H1 (cell line): ENCODE results near the gene BOLA1. TPM values are rescaled to one million over a fixed set of nuclear protein-coding genes. Genes with fewer than 3 reads are reported as not detected.

Source experiments
- CTCF ChIA-PET: fragments of 300-600 bp; sonication (Branson Sonifier 250); formaldehyde crosslinking; loops from one replicate; lab custom pipeline; 2021; ENCODE audit not compliant: partially characterized antibody; lab: Charles Lee
- POLR2A ChIA-PET: fragments of 300-600 bp; sonication (Branson Sonifier 250); formaldehyde crosslinking; loops from one replicate; lab custom pipeline; 2021; ENCODE audit warnings: inconsistent platforms; ENCODE audit not compliant: partially characterized antibody; lab: Charles Lee
- DNase-seq, 2 experiments: peaks; one replicate each; pipeline versions ENCODE4 v3.0.0 to v3.0.0-alpha.2; 2010 to 2022; ENCODE audit warnings: low spot score in 2 of 2, low read depth in 1 of 2, mixed read lengths in 1 of 2
- FAIRE-seq: peaks from 2 replicates; lab custom pipeline; 2011; peaks lifted over from hg19 to GRCh38; lab: Jason Lieb, UNC
- H2AFZ ChIP-seq: 2 replicates; pipeline ENCODE4 v1.8.1; 2012; ENCODE audit warnings: low read length, inconsistent platforms
- H2AK5ac ChIP-seq: 2 replicates; pipeline ENCODE4 v1.6.1; 2013; ENCODE audit warnings: low read depth, low read length
- H2BK120ac ChIP-seq: replicated peaks from 2 replicates; pipeline ENCODE3; 2013; ENCODE audit warnings: low read depth, low read length, inconsistent platforms
- H2BK12ac ChIP-seq: 2 replicates; pipeline ENCODE4 v1.6.1; 2013; ENCODE audit warnings: low read depth, low read length
- H2BK15ac ChIP-seq: 2 replicates; pipeline ENCODE4 v1.6.1; 2013; ENCODE audit warnings: low read length
- H2BK20ac ChIP-seq: 2 replicates; pipeline ENCODE4 v1.6.1; 2013; ENCODE audit warnings: low read length
- H2BK5ac ChIP-seq: 2 replicates; pipeline ENCODE4 v1.6.1; 2013; ENCODE audit warnings: low read depth, low read length
- H3K14ac ChIP-seq: 2 replicates; pipeline ENCODE4 v1.6.1; 2013; ENCODE audit warnings: inconsistent platforms; ENCODE audit not compliant: insufficient read length
- H3K18ac ChIP-seq: 2 replicates; pipeline ENCODE4 v1.6.1; 2013; ENCODE audit warnings: low read length; ENCODE audit errors: extremely low read depth
- H3K23ac ChIP-seq: 2 replicates; pipeline ENCODE4 v1.6.1; 2013; ENCODE audit warnings: inconsistent platforms; ENCODE audit not compliant: insufficient read length
- H3K23me2 ChIP-seq: 2 replicates; pipeline ENCODE4 v1.6.1; 2013; ENCODE audit warnings: low read depth, low read length
- H3K27ac ChIP-seq: 2 replicates; pipeline ENCODE4 v1.6.1; 2011; ENCODE audit warnings: low read depth, low read length, inconsistent platforms
- H3K27me3 ChIP-seq, 4 experiments: replicated peaks in 1 of 4; 1 replicate in 1 of 4; 2 replicates in 3 of 4; pipeline versions ENCODE4 v1.6.1 to v1.8.1; 2011 to 2013; ENCODE audit warnings: low read length in 3 of 4, mild to moderate bottlenecking in 3 of 4, inconsistent platforms in 2 of 4, mixed read lengths in 2 of 4, moderate library complexity in 1 of 4; ENCODE audit not compliant: control insufficient read depth in 3 of 4, insufficient read depth in 3 of 4; ENCODE audit errors: extremely low read depth in 1 of 4
- H3K36me3 ChIP-seq, 4 experiments: 2 replicates each; pipeline versions ENCODE4 v1.6.1 to v1.8.1; 2011 to 2013; ENCODE audit warnings: mild to moderate bottlenecking in 4 of 4, low read length in 3 of 4, moderate library complexity in 2 of 4, control low read depth in 1 of 4, inconsistent platforms in 1 of 4; ENCODE audit not compliant: insufficient read depth in 4 of 4, control insufficient read depth in 2 of 4
- H3K4ac ChIP-seq: replicated peaks from 2 replicates; pipeline ENCODE3; 2013; ENCODE audit warnings: low read length, low read depth, mixed read lengths, inconsistent platforms; ENCODE audit not compliant: insufficient read length
- H3K4me1 ChIP-seq, 4 experiments: replicated peaks in 1 of 4; 1 replicate in 1 of 4; 2 replicates in 3 of 4; pipeline versions ENCODE4 v1.6.1 to v1.8.1; 2011 to 2013; ENCODE audit warnings: low read length in 3 of 4, inconsistent platforms in 2 of 4, mixed read lengths in 1 of 4; ENCODE audit not compliant: insufficient read depth in 4 of 4, control insufficient read depth in 3 of 4
- H3K4me2 ChIP-seq, 2 experiments: 2 replicates each; pipeline versions ENCODE4 v1.6.1 to v1.8.1; 2011 to 2013; ENCODE audit warnings: low read depth in 2 of 2, low read length in 2 of 2, control low read depth in 1 of 2, inconsistent platforms in 1 of 2, mild to moderate bottlenecking in 1 of 2; ENCODE audit not compliant: insufficient read depth in 1 of 2
- H3K4me3 ChIP-seq, 4 experiments: fragments of 200-600, 300-600 bp in 1 of 4; sonication (generic), shearing (Covaris generic), sonication (Bioruptor Twin) in 1 of 4; 2 replicates each; pipeline versions ENCODE4 v1.5.1 to v1.8.1; 2011 to 2016; ENCODE audit warnings: low read length in 4 of 4, low read depth in 3 of 4, control low read depth in 2 of 4, inconsistent platforms in 2 of 4, mild to moderate bottlenecking in 2 of 4, mixed read lengths in 1 of 4, moderate library complexity in 1 of 4; ENCODE audit not compliant: insufficient read depth in 2 of 4; ENCODE audit errors: extremely low read depth in 1 of 4
- H3K56ac ChIP-seq: replicated peaks from 2 replicates; pipeline ENCODE3; 2013; ENCODE audit warnings: low read depth, mild to moderate bottlenecking, mixed read lengths, low read length, inconsistent platforms; ENCODE audit not compliant: insufficient read length
- H3K79me1 ChIP-seq: 2 replicates; pipeline ENCODE4 v1.6.1; 2013; ENCODE audit warnings: low read depth, low read length, control low read depth
- H3K79me2 ChIP-seq, 2 experiments: 2 replicates each; pipeline versions ENCODE4 v1.6.1 to v1.8.1; 2012 to 2013; ENCODE audit warnings: low read length in 2 of 2, mild to moderate bottlenecking in 2 of 2, inconsistent platforms in 1 of 2; ENCODE audit not compliant: insufficient read depth in 2 of 2, control insufficient read depth in 1 of 2
- H3K9ac ChIP-seq, 4 experiments: replicated peaks in 1 of 4; 1 replicate in 1 of 4; 2 replicates in 3 of 4; pipeline versions ENCODE4 v1.6.1 to v1.8.1; 2011 to 2013; ENCODE audit warnings: low read depth in 3 of 4, low read length in 3 of 4, control low read depth in 2 of 4, mild to moderate bottlenecking in 2 of 4, moderate library complexity in 2 of 4, inconsistent platforms in 1 of 4; ENCODE audit errors: extremely low read depth in 1 of 4
- H3K9me3 ChIP-seq, 2 experiments: 2 replicates each; pipeline versions ENCODE4 v1.6.1 to v1.8.1; 2012 to 2013; ENCODE audit warnings: mild to moderate bottlenecking in 2 of 2, moderate library complexity in 2 of 2, control low read depth in 1 of 2, inconsistent platforms in 1 of 2, low read depth in 1 of 2, low read length in 1 of 2, mixed read lengths in 1 of 2; ENCODE audit not compliant: insufficient read depth in 2 of 2
- H4K20me1 ChIP-seq, 2 experiments: replicated peaks in 1 of 2; 2 replicates each; pipeline versions ENCODE3 to v1.8.1; 2011 to 2013; ENCODE audit warnings: inconsistent platforms in 2 of 2, low read length in 2 of 2, mild to moderate bottlenecking in 1 of 2; ENCODE audit not compliant: insufficient read depth in 2 of 2, control insufficient read depth in 1 of 2
- H4K5ac ChIP-seq: 2 replicates; pipeline ENCODE4 v1.6.1; 2013; ENCODE audit warnings: low read length, low read depth, mixed read lengths, inconsistent platforms; ENCODE audit not compliant: insufficient read length
- H4K8ac ChIP-seq: 2 replicates; pipeline ENCODE4 v1.8.0; 2013; ENCODE audit warnings: mild to moderate bottlenecking, moderate library complexity, low read length, inconsistent platforms; ENCODE audit not compliant: insufficient read depth; ENCODE audit errors: extremely low read depth
- H4K91ac ChIP-seq: replicated peaks from 2 replicates; pipeline ENCODE3; 2013; ENCODE audit warnings: low read length, mixed read lengths, inconsistent platforms; ENCODE audit not compliant: insufficient read length
- HDAC2 ChIP-seq, 2 experiments: fragments of 300-600 bp in 1 of 2; sonication (generic) in 1 of 2; IDR thresholded peaks; 2 replicates each; pipeline ENCODE4 v1.6.1; 2011 to 2012; ENCODE audit warnings: low read depth in 2 of 2, low read length in 2 of 2, mild to moderate bottlenecking in 2 of 2, moderate library complexity in 2 of 2, borderline replicate concordance in 1 of 2, inconsistent platforms in 1 of 2
- KDM1A ChIP-seq: fragments of 200-600, 300-600 bp; sonication (generic); IDR thresholded peaks from 2 replicates; pipeline ENCODE4 v1.7.1; 2016; ENCODE audit warnings: mild to moderate bottlenecking, low read length, borderline replicate concordance
- MAFK ChIP-seq: IDR thresholded peaks from 2 replicates; pipeline ENCODE4 v1.6.1; 2012; ENCODE audit warnings: low read depth, mild to moderate bottlenecking, improper control_type of control experiment, low read length
- POLR2A ChIP-seq, 2 experiments: IDR thresholded peaks; 1 replicate in 1 of 2; 2 replicates in 1 of 2; pipeline ENCODE4 v1.6.1; 2011; ENCODE audit warnings: low read depth in 2 of 2, low read length in 2 of 2, mild to moderate bottlenecking in 2 of 2; ENCODE audit errors: control extremely low read depth in 1 of 2
- POLR2AphosphoS5 ChIP-seq: IDR thresholded peaks from 2 replicates; pipeline ENCODE4 v1.6.1; 2011; ENCODE audit warnings: low read depth, low read length
- POU5F1 ChIP-seq: IDR thresholded peaks from 2 replicates; pipeline ENCODE4 v1.6.1; 2011; ENCODE audit warnings: low read depth, mild to moderate bottlenecking, low read length, moderate library complexity
- WGBS, 2 experiments: shearing (Covaris generic) in 1 of 2; methylation state at CpG; one replicate each; pipeline versions ENCODE4 v1.1.6 to v1.1.7; 2013 to 2015; ENCODE audit warnings: low lambda C conversion rate in 2 of 2, mixed read lengths in 2 of 2, inconsistent platforms in 1 of 2, low coverage in 1 of 2, missing lambda C conversion rate in 1 of 2; ENCODE audit not compliant: insufficient replicate concordance in 2 of 2, insufficient coverage in 1 of 2, insufficient read length in 1 of 2; ENCODE audit errors: extremely low coverage in 1 of 2, missing lambda C conversion rate in 1 of 2; 5-methylcytosine and 5-hydroxymethylcytosine counted together
- polyA plus RNA-seq, 7 experiments: library from polyadenylated mRNA; depleted of rRNA in 3 of 7; stranded (reverse) in 5 of 7; unstranded in 2 of 7; fragments of >200 nt in 5 of 7; fragments of 200-250 nt in 2 of 7; gene quantifications; 1 replicate in 5 of 7; 2 replicates in 1 of 7; 4 replicates in 1 of 7; pipeline versions ENCODE4 v1.2.1 to v1.2.3, GENCODE V29; 2011 to 2013; ENCODE audit warnings: missing spikeins in 2 of 7, mixed read lengths in 2 of 7
- total RNA-seq: library from RNA; stranded (reverse); fragmentation: NEBNext Ultra II Directional; extraction: Animal tissue kit (Norgen Biotek cat#: 25700); gene quantifications from 2 replicates; pipeline ENCODE4 v1.2.1, GENCODE V29; 2021

BOLA1 gene
- total and polyA plus RNA-seq, 2 of the 8 experiments (the other 6 are each of a cell fraction or from before 2014, with no cell fraction given), result 8.1 to 15.4 TPM

GRCh38 chr1:149883598-149884247 is 15.6 kb upstream of the BOLA1 start:
- Histone ChIP-seq H3K27ac (no peak overlapping the region), H2BK15ac (no peak overlapping the region), H3K4me2 (no peak overlapping the region; a peak in 1 of 4 replicates), H4K91ac (no peak overlapping the region), H3K4me3 (peak overlapping the region in 1 of 4 experiments; percentile 86; a peak in 1 of 8 replicates), H3K23ac (no peak overlapping the region), H3K56ac (no peak overlapping the region), H2BK20ac (no peak overlapping the region), H4K8ac (no peak overlapping the region), H3K79me1 (peaks cover 3% of the 10 kb centered on the region; the same call in 1 of the 2 replicates), H2AK5ac (no peak overlapping the region), H3K18ac (no peak overlapping the region), H3K9ac (no peak overlapping the region), H2BK120ac (no peak overlapping the region), H2AFZ (no peak overlapping the region), H3K23me2 (peaks cover 17% of the 10 kb centered on the region), H2BK12ac (no peak overlapping the region), H3K79me2 (0 out of 4 replicates have a peak, but pooled peaks cover 0 to 4% of the 10 kb centered on the region in 2 experiments), H3K14ac (no peak overlapping the region), H3K4me1 (peaks cover 0 to 5% (median 0%) of the 10 kb centered on the region in 4 experiments; a peak in 4 of 7 replicates), H3K9me3 (no peaks in the 10 kb centered on the region), H3K36me3 (no peaks in the 10 kb centered on the region), H2BK5ac (no peak overlapping the region), H3K4ac (no peak overlapping the region), H4K20me1 (no peaks in the 10 kb centered on the region), H3K27me3 (no peaks in the 10 kb centered on the region), H4K5ac (no peak overlapping the region)
- ChIA-PET POLR2A (interaction anchor here (1.3 to 8.5 kb wide), 6 partner anchors 11 to 168 kb away, joined by 3 to 278 read pairs (median 14); partner anchors contain the start of gene MTMR11), CTCF (no interaction called here)
- no peak for FAIRE-seq
- TF ChIP-seq MAFK, result no peak
- peak in 1 of 2 experiments; percentile 50; a peak in 2 of 3 replicates for TF ChIP-seq POLR2A (IDR thresholded peaks at IDR 0.05; ENCODE audit: control extremely low read depth in 1 of 2, low read depth in 2 of 2, low read length in 2 of 2)
- TF ChIP-seq POU5F1, result no peak
- 0 out of 2 replicates have a peak, but pooled peaks have one; percentile 54 for TF ChIP-seq KDM1A
- TF ChIP-seq POLR2AphosphoS5, result peak; percentile 37
- no peak for TF ChIP-seq HDAC2 (IDR thresholded peaks at IDR 0.05; ENCODE audit: borderline replicate concordance in 1 of 2, low read depth in 2 of 2, low read length in 2 of 2)
- no peak for DNase-seq
- WGBS, 2 experiments, result 94% methylated on average over 3 of the region's 3 CpGs; no CpG with 5 or more reads in 1 of the 2 experiments
